Kasumi-1 (cell line): ENCODE measurements around the gene NEDD1.
A peak's percentile ranks its signal among the peaks of the same experiment; 100 is the strongest.

Source experiments
- DNase-seq, 2 experiments: peaks; one replicate each; lab custom pipeline; 2025; lab: John Stamatoyannopoulos, UW

Gene NEDD1, protein sequence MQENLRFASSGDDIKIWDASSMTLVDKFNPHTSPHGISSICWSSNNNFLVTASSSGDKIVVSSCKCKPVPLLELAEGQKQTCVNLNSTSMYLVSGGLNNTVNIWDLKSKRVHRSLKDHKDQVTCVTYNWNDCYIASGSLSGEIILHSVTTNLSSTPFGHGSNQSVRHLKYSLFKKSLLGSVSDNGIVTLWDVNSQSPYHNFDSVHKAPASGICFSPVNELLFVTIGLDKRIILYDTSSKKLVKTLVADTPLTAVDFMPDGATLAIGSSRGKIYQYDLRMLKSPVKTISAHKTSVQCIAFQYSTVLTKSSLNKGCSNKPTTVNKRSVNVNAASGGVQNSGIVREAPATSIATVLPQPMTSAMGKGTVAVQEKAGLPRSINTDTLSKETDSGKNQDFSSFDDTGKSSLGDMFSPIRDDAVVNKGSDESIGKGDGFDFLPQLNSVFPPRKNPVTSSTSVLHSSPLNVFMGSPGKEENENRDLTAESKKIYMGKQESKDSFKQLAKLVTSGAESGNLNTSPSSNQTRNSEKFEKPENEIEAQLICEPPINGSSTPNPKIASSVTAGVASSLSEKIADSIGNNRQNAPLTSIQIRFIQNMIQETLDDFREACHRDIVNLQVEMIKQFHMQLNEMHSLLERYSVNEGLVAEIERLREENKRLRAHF

DNA sequence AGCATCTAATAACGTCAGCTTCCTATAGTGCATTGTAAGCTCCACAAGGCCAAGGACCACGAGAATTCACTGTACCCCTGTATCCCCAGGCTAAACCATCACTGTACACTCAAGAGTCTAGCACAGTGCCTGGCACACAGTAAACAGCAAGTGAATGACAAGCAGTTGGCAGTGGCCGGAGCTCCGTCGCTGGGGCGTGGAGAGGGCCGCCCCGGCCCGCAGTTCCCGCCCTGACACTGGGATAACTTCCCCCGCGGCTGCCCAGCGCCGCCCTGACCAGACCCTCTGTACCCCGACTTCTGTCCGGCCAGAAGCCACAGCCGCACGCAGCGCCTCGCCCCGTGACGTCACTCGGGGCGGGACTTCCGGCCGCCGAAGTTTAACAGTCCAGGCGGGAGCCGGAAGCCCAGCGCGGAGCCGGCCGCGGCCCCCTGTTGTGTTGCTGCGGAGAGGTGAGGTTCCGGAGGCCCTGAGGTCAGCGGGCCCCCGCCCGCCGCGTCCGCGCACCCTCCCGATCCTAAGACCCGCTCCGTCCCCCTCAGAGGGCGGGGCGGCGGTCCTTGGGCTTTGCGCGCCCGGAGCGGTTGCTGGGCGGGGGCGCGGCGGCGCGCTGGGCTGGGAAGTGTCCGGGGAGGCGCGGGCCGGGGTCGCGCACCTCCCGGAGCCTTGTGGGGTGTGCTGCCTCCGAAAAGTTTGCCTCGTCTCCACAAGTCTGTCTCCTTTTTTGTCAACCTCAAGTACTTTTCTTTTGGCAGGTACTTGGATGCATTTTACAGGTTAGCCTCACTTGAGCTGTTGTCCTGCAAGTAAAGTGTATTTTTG, at the start of gene NEDD1:
Gene NEDD1, plus strand, starts transcription at position 409 of the 822 bp plus-strand sequence. CDS start 2,503 bp downstream, outside the sequence.
- DNase-seq, result peak; percentile 15 to 48

DNA sequence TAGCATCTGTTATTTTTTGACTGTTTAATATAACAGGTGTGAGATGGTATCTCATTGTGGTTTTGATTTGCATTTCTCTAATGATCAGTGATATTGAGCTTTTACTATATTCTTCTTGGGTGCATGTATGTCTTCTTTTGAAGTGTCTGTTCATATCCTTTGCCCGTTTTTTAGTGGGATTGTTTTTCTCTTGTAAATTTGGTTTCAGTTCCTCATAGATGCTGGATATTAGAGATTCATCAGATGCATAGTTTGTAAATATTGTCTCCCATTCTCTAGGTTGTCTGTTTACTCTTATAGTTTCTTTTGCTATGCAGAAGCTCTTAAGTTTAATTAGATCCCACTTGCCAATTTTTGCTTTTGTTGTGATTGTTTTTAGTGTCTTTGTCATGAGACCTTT, 48.9 kb upstream of the NEDD1 start:
- no peak for DNase-seq

DNA sequence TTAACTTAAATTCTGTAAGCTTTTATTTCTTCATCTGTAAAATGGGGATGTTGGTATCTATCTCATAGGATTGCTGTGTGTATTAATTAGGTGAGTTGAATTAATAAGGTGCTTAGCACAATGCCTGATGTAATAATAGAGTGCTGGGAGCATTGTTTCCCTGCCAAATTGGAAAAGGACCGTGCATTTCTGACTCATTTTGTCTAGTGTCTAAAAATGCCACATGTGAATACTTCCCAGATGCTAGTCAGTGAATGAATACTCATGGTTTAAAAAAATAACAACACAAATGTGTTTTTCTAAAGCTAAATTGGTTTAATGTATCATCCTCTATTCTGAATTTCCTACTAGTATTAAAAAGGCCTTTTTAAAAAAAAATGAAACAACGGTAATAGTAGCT, 45.4 kb upstream of the NEDD1 start:
- DNase-seq, result no peak

DNA sequence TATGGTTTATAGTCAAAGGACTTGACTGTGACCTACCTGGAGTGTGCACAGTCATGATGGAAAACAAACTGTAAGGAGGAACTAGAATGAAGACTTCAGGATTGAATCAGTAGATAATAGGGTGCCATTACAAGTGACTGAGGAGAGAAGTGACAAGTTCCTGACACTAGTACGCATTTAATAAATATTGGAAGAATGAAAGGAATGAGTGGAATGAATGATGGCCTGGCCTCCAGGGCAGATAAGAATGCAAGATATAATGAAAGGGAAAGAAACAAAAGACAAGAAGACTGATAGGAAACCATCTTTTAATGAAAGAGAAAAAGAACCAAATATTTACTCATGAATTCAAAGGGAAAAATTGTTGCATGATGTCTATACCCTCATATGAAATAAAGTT, 44.7 kb upstream of the NEDD1 start:
- no peak for DNase-seq

DNA sequence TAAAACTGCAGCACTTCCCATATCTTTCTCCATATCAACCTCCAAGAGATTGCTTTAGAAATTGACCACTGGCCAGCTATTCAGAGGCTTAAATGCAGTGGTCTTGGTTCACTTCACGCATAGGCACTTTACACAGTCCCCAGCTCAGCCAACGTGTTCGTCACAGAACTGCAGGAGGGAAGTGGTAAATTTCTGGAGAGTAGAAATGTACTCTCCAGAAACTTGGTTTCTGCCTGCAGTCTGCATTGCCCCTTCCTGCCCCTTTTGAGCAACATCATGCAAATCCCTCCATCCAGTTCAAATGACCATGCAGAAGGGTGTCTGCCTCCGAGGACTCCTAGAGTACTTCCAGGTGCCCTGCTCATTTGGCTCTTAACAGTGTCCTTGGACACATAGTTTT, 42.7 kb upstream of the NEDD1 start:
- no peak for DNase-seq

DNA sequence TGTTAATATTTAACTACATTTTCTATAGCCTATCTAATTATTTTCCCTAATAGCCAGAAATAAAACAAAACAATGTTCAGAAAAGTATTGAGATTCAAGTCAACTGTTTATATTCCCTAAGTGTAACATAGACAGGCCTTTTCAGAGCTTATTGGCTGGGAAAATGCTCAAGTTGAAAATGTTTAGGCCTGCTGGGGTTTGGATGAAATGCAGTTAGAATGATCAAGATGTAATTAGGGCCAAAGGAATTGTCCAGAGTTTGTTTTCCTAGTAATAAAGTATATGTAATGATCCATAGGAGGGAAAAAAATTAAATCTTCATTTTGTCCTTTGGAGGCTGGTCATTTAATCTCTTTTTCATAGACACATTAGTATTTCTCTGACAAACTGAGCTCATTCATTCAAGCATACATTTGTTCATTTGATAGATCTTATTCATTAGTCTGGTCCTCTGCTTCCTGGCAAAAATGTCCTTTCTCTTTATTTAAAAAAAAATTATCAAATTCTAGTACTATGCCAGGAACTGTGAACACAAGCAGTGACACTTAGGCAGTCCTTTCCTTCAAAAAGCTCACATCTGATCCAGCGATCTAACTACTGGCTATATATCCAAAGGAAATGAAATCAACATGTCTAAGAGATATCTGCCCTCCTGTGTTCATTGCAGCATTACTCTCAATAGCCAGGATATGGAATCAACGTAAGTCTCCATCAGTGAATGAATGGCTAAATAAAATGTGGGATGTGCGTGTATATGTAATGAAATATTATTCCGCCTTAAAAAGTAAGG, 40.1 kb upstream of the NEDD1 start:
- DNase-seq, result no peak

DNA sequence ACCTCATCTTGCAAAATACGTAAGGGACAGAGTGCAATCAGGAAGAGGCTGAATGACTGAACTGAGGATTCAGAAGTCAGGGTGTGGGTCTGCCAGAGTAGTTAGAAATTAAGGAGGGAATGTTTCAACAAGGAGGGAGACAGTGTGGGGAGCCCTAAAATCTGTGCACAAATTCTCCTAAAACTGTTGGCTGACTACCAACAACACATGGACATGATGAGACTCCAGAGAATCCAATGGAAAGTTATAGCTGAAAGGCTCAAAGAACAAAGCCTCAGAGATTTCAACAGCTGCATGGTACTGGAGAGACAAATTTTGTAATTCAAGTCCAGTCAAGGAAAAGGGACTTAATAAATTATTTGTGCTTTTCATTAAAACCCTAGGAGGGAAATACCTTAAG, 36.1 kb upstream of the NEDD1 start:
- no peak for DNase-seq

DNA sequence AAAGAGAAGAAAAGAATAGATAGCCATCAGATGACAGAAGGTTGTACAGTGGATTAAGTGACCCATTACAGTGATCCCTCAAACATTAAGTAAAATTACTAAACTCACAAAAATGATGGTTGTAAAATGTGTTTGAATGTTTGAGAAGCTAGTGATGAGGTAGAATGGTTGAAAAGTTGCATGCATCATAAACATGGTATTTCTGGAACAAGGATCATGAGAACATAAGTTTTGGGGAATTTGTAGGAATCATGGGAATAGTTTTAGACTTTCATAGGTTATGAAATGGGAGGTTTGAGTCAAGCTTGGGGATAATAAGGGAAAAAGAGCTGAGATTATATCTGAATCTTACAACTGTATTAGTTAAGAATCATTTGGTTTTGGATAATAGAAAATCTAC, 34.1 kb upstream of the NEDD1 start:
- DNase-seq, result no peak

DNA sequence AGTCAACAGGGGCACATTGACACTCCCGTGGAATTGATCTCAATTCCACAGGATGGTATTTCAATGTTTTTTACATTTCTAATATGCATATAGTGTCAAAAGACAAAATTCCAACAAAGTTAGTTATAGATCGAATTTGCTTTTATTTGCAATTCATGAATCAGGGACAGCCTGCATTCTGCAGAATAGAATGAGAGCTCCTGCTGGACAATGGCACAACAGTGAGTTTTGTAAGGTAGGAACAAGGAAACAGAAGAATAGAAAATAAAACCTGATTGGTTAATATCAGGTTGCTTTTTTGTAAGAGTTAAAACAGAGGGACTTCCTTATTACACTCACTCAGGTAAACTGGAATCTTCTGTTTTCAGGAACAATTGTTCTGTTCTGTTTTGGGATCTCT, 32.8 kb upstream of the NEDD1 start:
- DNase-seq, result no peak

DNA sequence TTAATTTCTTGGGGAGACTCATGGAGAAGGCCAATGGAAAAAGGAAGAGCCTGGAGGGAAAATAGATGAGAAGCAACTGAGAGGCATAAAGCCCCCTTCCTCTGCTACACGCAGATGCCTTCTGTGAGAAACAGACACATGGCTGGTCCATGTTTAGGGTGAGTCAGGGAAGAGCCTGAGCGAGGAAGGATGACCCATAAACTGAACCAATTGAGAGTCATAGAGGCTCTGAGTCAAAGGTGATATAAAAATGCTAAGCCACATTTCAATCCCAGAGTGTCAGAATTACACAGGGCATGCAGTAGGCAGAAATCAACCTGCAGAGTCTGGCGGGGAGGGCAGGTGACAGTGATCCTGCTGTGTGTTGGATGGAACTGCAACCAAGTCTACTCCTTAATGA, 30.1 kb upstream of the NEDD1 start:
- DNase-seq, result no peak

DNA sequence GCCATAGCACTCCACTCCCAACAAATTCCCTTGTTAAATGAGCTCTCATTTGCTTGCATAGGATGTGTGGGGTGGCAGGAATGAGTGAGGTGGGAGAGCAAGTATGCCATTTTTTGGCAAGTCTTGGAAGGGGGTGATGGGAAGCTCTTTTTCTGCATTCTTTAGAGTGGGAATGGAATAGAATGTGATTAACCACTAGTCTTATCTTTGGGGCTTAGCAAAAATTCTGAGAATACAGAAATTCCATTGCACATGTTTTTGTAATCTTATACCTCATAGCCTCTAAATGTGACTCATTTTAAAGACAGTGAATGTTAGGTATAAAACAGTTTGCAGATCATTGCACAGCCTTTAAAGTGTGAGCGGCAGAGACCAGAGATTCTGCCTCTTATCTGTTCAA, 28.4 kb upstream of the NEDD1 start:
- DNase-seq, result no peak

DNA sequence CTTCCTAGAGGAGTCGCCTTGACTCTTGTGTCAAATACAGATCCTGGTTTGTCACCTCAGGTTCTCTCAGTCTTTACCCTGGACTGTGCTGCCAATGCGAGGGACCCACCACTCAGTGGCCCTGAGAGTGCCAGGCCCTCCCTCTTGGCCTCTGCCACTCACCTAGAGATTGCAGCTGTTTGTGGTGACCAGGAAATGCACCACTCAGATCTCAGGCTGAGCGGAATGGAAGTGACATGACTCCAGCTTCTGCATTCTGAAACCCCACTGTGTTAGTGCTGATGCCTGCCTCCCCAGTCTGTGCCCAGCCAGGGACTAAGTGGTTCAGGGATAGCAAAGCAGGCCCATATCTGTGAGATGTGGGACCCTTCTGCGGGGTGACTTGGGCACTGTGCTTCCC, 27.8 kb upstream of the NEDD1 start:
- DNase-seq, result no peak

DNA sequence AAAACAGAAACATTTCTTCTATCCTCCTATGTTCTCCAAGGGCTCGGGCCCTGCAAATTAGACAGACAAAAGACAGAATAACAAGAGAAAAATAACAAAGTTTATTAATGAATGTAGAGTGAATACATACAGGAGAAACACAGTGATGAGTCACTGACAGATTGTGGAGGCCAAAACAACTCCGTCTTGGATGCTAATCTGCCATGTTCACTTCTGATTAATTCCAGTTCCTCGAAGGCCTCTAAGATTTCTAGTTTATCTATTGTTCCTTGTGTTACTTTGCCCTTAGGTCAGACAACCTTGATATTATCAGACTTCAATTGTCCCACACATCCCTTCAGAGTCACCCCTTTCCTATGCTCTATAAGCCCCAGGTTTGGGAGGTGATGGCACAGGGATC, 26.8 kb upstream of the NEDD1 start:
- DNase-seq, result no peak

DNA sequence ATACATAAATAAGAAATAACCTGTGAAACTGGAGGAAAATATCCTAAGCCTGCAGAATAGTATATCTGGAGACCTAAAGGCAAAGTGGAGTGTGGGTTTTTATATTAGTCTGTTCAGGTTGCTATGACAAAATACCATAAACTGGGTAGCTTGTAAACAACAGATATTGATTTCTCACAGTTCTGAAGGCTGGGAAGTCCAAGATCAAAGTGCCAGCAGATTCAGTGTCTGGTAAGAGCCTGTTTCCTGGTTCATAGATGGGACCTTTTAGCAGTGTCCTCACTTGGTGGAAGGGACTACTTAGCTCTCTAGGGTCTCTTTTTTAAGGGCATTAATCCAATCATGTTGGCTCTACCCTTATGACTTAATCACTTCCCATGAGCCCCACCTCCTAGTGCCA, 25.4 kb upstream of the NEDD1 start:
- DNase-seq, result no peak

DNA sequence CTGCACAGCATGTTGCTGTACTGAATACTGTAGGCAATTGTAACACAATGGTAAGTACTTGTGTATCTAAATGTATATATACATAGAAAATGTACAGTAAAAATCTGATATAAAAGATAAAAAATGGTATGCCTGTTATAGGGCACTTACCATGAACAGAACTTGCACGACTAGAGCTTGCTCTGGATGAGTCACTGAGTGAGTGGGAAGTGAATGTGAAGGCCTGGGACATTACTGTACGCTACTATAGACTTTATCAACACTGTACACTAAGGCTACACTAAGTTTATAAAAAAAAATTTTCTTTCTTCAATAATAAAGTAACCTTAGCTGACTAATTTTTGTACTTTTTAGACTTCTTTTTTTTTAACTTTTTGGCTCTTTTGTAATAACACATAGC, 24.2 kb upstream of the NEDD1 start:
- no peak for DNase-seq

DNA sequence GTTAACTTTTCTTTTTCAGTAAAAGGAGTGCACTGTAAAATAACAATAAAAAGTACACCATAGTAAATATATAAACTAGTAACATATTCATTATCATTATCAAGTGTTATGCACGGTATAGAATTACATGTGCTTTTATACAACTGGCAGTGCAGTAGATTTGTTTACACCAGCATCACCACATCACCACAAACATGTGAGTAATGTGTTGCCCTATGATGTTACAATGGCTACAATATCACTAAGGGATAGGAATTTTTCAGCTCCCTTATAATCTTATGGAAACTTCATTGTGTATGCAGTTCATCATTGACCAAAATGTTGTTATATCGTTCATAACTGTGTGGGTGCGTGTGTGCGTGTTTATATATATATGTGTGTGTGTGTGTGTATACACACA, 23.5 kb upstream of the NEDD1 start:
- DNase-seq, result no peak

DNA sequence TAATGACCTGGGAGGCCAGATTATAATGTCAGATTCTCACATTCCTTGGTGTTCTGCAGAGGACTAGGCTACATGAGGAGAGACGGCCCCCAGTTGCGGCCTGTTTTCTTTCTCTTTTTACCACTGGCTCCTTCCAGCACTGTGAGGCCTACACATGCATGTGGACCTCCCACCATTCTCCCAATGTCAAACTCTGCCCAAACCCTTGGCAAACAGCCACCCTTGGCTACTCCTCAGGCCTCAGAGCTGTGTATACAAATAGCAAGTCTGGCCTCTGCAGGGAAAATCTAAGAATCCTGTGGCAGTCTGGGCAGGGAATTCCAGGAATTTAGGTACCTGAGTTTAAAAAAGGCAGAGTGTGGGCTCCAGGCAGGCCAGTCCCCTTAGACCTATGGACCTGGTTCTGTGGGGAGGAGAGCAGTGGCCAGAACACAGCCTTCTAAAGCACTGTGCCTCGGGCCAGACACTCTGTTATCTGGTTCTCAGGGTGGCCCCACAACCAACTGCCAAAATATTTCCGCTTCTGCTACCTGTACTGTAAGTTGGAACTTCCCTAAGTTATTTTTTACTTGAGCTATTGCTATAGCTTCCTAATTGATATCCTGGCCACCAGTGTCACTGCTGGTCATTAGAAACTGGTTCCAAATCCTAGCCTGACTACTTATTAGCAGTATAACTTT, 19.9 kb upstream of the NEDD1 start:
- DNase-seq, result no peak

DNA sequence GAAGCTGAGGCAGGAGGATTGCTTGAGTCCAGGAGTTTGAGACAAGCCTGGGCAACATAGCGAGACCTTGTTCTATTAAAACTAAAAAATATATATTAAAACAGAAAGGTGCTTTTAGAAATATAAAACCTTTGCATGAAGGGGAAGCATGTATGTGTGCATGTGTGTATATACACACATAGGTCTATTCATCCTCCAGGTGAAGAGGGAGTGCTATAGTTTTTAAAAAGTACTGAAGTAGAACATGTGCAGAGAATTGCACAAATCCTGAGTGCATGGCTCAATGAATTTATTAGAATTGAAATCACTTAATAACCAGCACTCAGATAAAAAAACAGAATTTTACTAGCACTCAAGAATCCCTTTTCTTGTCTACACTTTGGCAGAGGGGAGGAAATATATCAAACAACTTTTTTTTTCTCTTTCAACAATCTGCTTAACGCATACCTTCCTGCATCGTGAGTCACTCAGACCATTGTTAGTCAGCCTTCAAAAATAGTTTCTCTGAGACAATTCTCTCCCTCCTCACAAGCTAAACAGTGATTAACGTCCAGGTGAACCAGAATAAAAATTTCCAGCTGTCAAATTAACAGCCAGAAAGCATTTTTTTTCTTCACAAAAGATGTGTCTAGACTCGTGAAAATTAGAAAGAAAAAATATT, 17.7 kb upstream of the NEDD1 start:
- no peak for DNase-seq

DNA sequence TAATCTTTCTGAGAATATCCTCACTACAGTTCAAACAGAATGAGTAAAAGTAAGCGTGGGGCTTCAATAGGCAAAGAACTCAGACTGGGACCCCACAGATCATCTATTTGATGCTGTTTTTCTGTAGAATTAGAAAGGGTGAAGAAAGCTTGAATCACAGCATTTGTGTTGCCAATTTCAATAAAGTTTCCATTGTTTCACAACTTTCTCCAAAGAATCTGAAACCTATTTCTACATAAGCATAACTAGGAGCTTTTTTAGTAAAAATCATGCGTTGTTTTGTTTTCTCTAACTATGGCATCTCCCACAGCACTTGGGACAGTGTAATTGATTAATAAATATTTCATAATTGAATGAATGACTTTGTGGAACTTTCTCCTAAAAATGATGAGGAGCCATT, 16.7 kb upstream of the NEDD1 start:
- DNase-seq, result no peak

DNA sequence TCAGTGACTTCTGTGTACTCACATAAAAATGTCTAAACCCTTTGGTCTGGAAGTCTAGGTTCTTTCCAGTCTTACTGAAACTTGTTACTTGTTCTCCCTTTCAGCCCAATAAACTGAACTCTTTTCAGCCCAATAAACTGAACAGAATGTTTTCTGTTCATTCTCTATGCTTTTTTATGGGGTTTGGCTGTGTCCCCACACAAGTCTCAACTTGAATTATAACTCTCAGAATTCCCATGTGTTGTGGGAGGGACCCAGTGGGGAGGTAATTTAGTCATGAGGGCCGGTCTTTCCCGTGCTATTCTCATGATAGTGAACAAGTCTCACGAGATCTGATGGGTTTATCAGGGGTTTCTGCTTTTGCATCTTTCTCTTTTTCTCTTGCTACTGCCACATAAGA, 15.0 kb upstream of the NEDD1 start:
- DNase-seq, result no peak

DNA sequence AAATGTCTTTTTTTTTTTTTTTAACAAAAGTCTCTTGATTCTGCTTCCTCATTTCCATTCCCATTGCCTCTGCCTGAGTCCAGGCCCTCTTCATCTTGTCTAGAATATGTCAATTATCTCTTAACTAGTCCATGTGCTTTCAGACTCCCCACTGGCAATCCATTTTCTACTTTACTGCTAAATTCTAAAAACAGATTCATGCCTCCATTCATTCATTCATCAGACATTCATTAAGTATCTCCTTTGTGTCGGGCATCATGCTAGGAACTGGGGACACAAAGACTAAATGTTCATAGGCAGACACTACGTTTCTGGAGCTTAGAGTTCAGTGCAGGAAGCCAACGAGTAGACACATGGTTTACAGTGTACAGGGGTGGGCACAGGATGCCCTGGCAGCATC, 9.6 kb upstream of the NEDD1 start:
- DNase-seq, result no peak
